ENCODE results near the gene TTC39C. TPM values are rescaled to one million over a fixed set of nuclear protein-coding genes. Genes with fewer than 3 reads are reported as not detected.

Gene TTC39C
- total and polyA plus RNA-seq, 2 experiments from 2014 or later: 69.4 to 136 TPM

DNA sequence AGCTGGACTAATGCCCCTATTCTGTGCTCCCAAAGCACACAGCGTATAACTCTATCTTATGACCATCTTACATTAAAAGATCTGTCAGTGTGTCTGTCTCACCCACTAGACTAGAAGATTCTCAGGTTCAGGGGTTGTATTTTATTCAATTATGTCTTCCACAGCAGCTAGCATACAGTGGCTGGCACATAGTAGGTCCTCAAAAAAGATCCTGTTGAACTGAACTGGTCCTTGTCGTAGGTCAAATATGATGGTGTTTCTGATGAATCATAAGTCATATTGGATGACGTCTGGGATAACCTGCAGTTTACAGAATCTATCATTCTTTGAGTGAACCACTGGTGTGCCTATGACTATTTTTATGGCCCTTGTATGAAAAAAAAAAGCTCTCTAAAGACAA lies 11.3 kb upstream of the TTC39C start:
- no peaks in the 10 kb centered on the region for H3F3A ChIP-seq (replicated peaks; ENCODE audit: low read depth)
- no peak overlapping the region for H3K4me2 ChIP-seq
- TF ChIP-seq NANOG (IDR thresholded peaks at IDR 0.05; ENCODE audit: borderline replicate concordance) (no peak), POLR2AphosphoS5 (IDR thresholded peaks at IDR 0.05; ENCODE audit: low read depth) (no peak), CREB1 (CRISPR knock-in tag; IDR thresholded peaks at IDR 0.05; ENCODE audit: low read depth) (no peak), STAT1 (IDR thresholded peaks at IDR 0.05; ENCODE audit: unreplicated experiment) (no peak), ZNF331 (CRISPR knock-in tag; IDR thresholded peaks at IDR 0.05; ENCODE audit: low read depth) (no peak), EZH2phosphoT487 (IDR thresholded peaks at IDR 0.05; ENCODE audit: unreplicated experiment) (no peak), JUNB (IDR thresholded peaks at IDR 0.05; ENCODE audit: unreplicated experiment) (no peak), EZH2 (IDR thresholded peaks at IDR 0.05; ENCODE audit: low read depth, unreplicated experiment) (no peak), ZNF114 (CRISPR knock-in tag; IDR thresholded peaks at IDR 0.05) (no peak)
- TF ChIP-seq, protein P1, sequence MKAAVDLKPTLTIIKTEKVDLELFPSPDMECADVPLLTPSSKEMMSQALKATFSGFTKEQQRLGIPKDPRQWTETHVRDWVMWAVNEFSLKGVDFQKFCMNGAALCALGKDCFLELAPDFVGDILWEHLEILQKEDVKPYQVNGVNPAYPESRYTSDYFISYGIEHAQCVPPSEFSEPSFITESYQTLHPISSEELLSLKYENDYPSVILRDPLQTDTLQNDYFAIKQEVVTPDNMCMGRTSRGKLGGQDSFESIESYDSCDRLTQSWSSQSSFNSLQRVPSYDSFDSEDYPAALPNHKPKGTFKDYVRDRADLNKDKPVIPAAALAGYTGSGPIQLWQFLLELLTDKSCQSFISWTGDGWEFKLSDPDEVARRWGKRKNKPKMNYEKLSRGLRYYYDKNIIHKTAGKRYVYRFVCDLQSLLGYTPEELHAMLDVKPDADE (IDR thresholded peaks at IDR 0.05): no peak
- TF ChIP-seq, protein P2, sequence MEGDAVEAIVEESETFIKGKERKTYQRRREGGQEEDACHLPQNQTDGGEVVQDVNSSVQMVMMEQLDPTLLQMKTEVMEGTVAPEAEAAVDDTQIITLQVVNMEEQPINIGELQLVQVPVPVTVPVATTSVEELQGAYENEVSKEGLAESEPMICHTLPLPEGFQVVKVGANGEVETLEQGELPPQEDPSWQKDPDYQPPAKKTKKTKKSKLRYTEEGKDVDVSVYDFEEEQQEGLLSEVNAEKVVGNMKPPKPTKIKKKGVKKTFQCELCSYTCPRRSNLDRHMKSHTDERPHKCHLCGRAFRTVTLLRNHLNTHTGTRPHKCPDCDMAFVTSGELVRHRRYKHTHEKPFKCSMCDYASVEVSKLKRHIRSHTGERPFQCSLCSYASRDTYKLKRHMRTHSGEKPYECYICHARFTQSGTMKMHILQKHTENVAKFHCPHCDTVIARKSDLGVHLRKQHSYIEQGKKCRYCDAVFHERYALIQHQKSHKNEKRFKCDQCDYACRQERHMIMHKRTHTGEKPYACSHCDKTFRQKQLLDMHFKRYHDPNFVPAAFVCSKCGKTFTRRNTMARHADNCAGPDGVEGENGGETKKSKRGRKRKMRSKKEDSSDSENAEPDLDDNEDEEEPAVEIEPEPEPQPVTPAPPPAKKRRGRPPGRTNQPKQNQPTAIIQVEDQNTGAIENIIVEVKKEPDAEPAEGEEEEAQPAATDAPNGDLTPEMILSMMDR (conservative IDR thresholded peaks at IDR 0.05; ENCODE audit: low read depth in 2 of 2): no peak
- TF ChIP-seq, protein P3, sequence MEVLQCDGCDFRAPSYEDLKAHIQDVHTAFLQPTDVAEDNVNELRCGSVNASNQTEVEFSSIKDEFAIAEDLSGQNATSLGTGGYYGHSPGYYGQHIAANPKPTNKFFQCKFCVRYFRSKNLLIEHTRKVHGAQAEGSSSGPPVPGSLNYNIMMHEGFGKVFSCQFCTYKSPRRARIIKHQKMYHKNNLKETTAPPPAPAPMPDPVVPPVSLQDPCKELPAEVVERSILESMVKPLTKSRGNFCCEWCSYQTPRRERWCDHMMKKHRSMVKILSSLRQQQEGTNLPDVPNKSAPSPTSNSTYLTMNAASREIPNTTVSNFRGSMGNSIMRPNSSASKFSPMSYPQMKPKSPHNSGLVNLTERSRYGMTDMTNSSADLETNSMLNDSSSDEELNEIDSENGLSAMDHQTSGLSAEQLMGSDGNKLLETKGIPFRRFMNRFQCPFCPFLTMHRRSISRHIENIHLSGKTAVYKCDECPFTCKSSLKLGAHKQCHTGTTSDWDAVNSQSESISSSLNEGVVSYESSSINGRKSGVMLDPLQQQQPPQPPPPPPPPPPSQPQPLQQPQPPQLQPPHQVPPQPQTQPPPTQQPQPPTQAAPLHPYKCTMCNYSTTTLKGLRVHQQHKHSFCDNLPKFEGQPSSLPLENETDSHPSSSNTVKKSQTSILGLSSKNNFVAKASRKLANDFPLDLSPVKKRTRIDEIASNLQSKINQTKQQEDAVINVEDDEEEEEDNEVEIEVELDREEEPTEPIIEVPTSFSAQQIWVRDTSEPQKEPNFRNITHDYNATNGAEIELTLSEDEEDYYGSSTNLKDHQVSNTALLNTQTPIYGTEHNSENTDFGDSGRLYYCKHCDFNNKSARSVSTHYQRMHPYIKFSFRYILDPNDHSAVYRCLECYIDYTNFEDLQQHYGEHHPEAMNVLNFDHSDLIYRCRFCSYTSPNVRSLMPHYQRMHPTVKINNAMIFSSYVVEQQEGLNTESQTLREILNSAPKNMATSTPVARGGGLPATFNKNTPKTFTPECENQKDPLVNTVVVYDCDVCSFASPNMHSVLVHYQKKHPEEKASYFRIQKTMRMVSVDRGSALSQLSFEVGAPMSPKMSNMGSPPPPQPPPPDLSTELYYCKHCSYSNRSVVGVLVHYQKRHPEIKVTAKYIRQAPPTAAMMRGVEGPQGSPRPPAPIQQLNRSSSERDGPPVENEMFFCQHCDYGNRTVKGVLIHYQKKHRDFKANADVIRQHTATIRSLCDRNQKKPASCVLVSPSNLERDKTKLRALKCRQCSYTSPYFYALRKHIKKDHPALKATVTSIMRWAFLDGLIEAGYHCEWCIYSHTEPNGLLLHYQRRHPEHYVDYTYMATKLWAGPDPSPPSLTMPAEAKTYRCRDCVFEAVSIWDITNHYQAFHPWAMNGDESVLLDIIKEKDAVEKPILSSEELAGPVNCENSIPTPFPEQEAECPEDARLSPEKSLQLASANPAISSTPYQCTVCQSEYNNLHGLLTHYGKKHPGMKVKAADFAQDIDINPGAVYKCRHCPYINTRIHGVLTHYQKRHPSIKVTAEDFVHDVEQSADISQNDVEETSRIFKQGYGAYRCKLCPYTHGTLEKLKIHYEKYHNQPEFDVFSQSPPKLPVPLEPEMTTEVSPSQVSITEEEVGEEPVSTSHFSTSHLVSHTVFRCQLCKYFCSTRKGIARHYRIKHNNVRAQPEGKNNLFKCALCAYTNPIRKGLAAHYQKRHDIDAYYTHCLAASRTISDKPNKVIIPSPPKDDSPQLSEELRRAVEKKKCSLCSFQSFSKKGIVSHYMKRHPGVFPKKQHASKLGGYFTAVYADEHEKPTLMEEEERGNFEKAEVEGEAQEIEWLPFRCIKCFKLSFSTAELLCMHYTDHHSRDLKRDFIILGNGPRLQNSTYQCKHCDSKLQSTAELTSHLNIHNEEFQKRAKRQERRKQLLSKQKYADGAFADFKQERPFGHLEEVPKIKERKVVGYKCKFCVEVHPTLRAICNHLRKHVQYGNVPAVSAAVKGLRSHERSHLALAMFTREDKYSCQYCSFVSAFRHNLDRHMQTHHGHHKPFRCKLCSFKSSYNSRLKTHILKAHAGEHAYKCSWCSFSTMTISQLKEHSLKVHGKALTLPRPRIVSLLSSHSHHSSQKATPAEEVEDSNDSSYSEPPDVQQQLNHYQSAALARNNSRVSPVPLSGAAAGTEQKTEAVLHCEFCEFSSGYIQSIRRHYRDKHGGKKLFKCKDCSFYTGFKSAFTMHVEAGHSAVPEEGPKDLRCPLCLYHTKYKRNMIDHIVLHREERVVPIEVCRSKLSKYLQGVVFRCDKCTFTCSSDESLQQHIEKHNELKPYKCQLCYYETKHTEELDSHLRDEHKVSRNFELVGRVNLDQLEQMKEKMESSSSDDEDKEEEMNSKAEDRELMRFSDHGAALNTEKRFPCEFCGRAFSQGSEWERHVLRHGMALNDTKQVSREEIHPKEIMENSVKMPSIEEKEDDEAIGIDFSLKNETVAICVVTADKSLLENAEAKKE (CRISPR knock-in tag; IDR thresholded peaks at IDR 0.05): no peak
- TF ChIP-seq, protein P4, sequence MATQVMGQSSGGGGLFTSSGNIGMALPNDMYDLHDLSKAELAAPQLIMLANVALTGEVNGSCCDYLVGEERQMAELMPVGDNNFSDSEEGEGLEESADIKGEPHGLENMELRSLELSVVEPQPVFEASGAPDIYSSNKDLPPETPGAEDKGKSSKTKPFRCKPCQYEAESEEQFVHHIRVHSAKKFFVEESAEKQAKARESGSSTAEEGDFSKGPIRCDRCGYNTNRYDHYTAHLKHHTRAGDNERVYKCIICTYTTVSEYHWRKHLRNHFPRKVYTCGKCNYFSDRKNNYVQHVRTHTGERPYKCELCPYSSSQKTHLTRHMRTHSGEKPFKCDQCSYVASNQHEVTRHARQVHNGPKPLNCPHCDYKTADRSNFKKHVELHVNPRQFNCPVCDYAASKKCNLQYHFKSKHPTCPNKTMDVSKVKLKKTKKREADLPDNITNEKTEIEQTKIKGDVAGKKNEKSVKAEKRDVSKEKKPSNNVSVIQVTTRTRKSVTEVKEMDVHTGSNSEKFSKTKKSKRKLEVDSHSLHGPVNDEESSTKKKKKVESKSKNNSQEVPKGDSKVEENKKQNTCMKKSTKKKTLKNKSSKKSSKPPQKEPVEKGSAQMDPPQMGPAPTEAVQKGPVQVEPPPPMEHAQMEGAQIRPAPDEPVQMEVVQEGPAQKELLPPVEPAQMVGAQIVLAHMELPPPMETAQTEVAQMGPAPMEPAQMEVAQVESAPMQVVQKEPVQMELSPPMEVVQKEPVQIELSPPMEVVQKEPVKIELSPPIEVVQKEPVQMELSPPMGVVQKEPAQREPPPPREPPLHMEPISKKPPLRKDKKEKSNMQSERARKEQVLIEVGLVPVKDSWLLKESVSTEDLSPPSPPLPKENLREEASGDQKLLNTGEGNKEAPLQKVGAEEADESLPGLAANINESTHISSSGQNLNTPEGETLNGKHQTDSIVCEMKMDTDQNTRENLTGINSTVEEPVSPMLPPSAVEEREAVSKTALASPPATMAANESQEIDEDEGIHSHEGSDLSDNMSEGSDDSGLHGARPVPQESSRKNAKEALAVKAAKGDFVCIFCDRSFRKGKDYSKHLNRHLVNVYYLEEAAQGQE (IDR thresholded peaks at IDR 0.05; ENCODE audit: unreplicated experiment): no peak
- peaks cover 2% of the 10 kb centered on the region for H3K27me3 Mint-ChIP-seq (ENCODE audit: insufficient read depth, low read depth, poor library complexity)
- H2AFZ ChIP-seq: peak overlapping the region; percentile 52; the same call in 1 of the 2 replicates
- peaks cover 11% of the 10 kb centered on the region; the same call in 1 of the 2 replicates for H3K9me2 ChIP-seq (ENCODE audit: insufficient read depth)
- DNase-seq (ENCODE audit: low spot score) (no peak), ATAC-seq (no peak)
- no peaks in the 10 kb centered on the region for H3K36me3 Mint-ChIP-seq (ENCODE audit: low read depth)
- H4K20me1 ChIP-seq (replicated peaks; ENCODE audit: insufficient read depth): no peaks in the 10 kb centered on the region
- H3K4me1 ChIP-seq (ENCODE audit: insufficient read depth): no peaks in the 10 kb centered on the region
- no peaks in the 10 kb centered on the region; the same call in 2 of the 3 replicates for H3K4me1 Mint-ChIP-seq
- H3K9me3 Mint-ChIP-seq: no peaks in the 10 kb centered on the region
- H3K27ac Mint-ChIP-seq: no peak overlapping the region
- no peaks in the 10 kb centered on the region for H3K36me3 ChIP-seq (ENCODE audit: insufficient read depth)
- no peaks in the 10 kb centered on the region for H3K27me3 ChIP-seq (ENCODE audit: insufficient read depth)
- H3K27ac ChIP-seq (ENCODE audit: low read depth): no peak overlapping the region
- H3K4me3 Mint-ChIP-seq: no peak overlapping the region
- no peak overlapping the region for H3K4me3 ChIP-seq
- H3K79me2 ChIP-seq (replicated peaks; ENCODE audit: insufficient read depth): no peaks in the 10 kb centered on the region

Measured in GM23338 (cell line).